Stimulated activated naive CD8-positive, alpha-beta T cell treated with anti-CD3 and anti-CD28 coated beads, Interleukin-15, Interleukin-2, amounts not matched to agents 100 U/mL and 50 U/mL, for 24 hours (primary cell): ENCODE measurements around the gene GALNS.
A peak's percentile ranks its signal among the peaks of the same experiment; 100 is the strongest.
"Not testable (repeated sequence)": the region's sequence is repeated elsewhere in the genome, so short reads cannot be mapped to it uniquely, and the experiment has no call there.

Experiments used
- ATAC-seq: fragments of 150-1000 bp; cut with Tn5 transposase; one replicate; pipeline ENCODE4 v1.10.0; 2021
- DNase-seq: peaks from one replicate; pipeline ENCODE4 v3.0.0; 2021

The GALNS gene

GRCh38 chr16:88889702-88890352 is 33.1 kb upstream of the GALNS start:
- not testable (repeated sequence) for ATAC-seq, DNase-seq

GRCh38 chr16:88888461-88889387 is 32.0 kb upstream of the GALNS start:
- DNase-seq = no peak
- ATAC-seq = no peak

GRCh38 chr16:88888057-88888456 is 31.3 kb upstream of the GALNS start:
- ATAC-seq (no peak), DNase-seq (no peak)

- DNase-seq (no peak), ATAC-seq (no peak)
Measured at GRCh38 chr16:88886845-88887521, 30.2 kb upstream of the GALNS start.

- no peak for DNase-seq
- ATAC-seq = no peak
Measured at GRCh38 chr16:88886420-88886844, 29.7 kb upstream of the GALNS start.

- no peak for DNase-seq
Measured at GRCh38 chr16:88885693-88886280, 29.0 kb upstream of the GALNS start.

GRCh38 chr16:88884569-88885271 is 28.0 kb upstream of the GALNS start:
- no peak for DNase-seq
- no peak for ATAC-seq

More at GRCh38 chr16:88885693-88886280, 29.0 kb upstream of the GALNS start:
- no peak for ATAC-seq

- DNase-seq (no peak), ATAC-seq (no peak)
Measured at GRCh38 chr16:88883946-88884345, 27.2 kb upstream of the GALNS start.

- ATAC-seq (no peak), DNase-seq (no peak)
Measured at GRCh38 chr16:88883117-88883895, 26.6 kb upstream of the GALNS start.

- DNase-seq (no peak), ATAC-seq (no peak)
Measured at GRCh38 chr16:88882358-88883030, 25.7 kb upstream of the GALNS start.

GRCh38 chr16:88881675-88882357 is 25.1 kb upstream of the GALNS start:
- DNase-seq = no peak

GRCh38 chr16:88881007-88881615 is 24.4 kb upstream of the GALNS start:
- DNase-seq (no peak), ATAC-seq (no peak)

More at GRCh38 chr16:88881675-88882357, 25.1 kb upstream of the GALNS start:
- ATAC-seq = no peak

- DNase-seq = no peak
- no peak for ATAC-seq
Measured at GRCh38 chr16:88880226-88881006, 23.7 kb upstream of the GALNS start.

GRCh38 chr16:88879788-88880055 is 23.0 kb upstream of the GALNS start:
- no peak for DNase-seq
- no peak for ATAC-seq

- DNase-seq (no peak), ATAC-seq (peak; percentile 15)
Measured at GRCh38 chr16:88878967-88879787, 22.4 kb upstream of the GALNS start.

GRCh38 chr16:88878356-88878755 is 21.6 kb upstream of the GALNS start:
- DNase-seq = no peak
- ATAC-seq = no peak

GRCh38 chr16:88877564-88878289 is 21.0 kb upstream of the GALNS start:
- no peak for ATAC-seq
- no peak for DNase-seq
